Ishikawa (cell line): ENCODE results near the gene C9orf57.

Source experiments
- CEBPB ChIP-seq: IDR thresholded peaks from 2 replicates; pipeline ENCODE4 v1.6.1; 2012
- MAX ChIP-seq: IDR thresholded peaks from 2 replicates; pipeline ENCODE4 v1.6.1; 2012
- RAD21 ChIP-seq: IDR thresholded peaks from 2 replicates; pipeline ENCODE4 v1.6.1; 2012; ENCODE audit warnings: low read depth
- TCF12 ChIP-seq: IDR thresholded peaks from 2 replicates; pipeline ENCODE4 v1.6.1; 2012; ENCODE audit warnings: low read depth
- TEAD4 ChIP-seq: IDR thresholded peaks from 2 replicates; pipeline ENCODE4 v1.6.1; 2012
- USF1 ChIP-seq: IDR thresholded peaks from 2 replicates; pipeline ENCODE4 v1.6.1; 2012

GRCh38 chr9:72089451-72090130 is 29.2 kb upstream of the C9orf57 start:
- no peak for TF ChIP-seq TCF12
- no peak for TF ChIP-seq TEAD4
- no peak for TF ChIP-seq CEBPB
- TF ChIP-seq RAD21: no peak
- TF ChIP-seq USF1: no peak
- no peak for TF ChIP-seq MAX
